Ovary (tissue), 9 donors: Measurements from ENCODE around the gene PLK5. TPM values are rescaled to one million over a fixed set of nuclear protein-coding genes. Genes with fewer than 3 reads are reported as not detected.

ENCODE experiments used
- DNase-seq, 5 donors: peaks; one replicate each; pipeline ENCODE4 v3.0.0-alpha.2; 2019 to 2020
- H3K27ac ChIP-seq, 2 donors: fragments of 200-600 bp; one replicate each; pipeline versions ENCODE4 v1.5.1 to v1.8.0; 2019 to 2022
- H3K27me3 ChIP-seq: fragments of 200-600 bp; one replicate; pipeline ENCODE4 v1.8.0; 2022
- H3K36me3 ChIP-seq: fragments of 200-600 bp; sonication (generic); one replicate; pipeline ENCODE4 v1.5.1; 2019
- H3K4me1 ChIP-seq: one replicate; pipeline ENCODE4 v1.8.1; 2013; ENCODE audit warnings: mild to moderate bottlenecking, moderate library complexity; ENCODE audit not compliant: insufficient read depth
- H3K4me3 ChIP-seq: fragments of 200-600 bp; sonication (generic); one replicate; pipeline ENCODE4 v1.5.1; 2017
- H3K9me3 ChIP-seq, 2 donors: fragments of 200-600 bp in 1 of 2; sonication (generic) in 1 of 2; one replicate each; pipeline versions ENCODE4 v1.5.1 to v1.8.1; 2013 to 2019; ENCODE audit warnings: mild to moderate bottlenecking in 1 of 2, moderate library complexity in 1 of 2
- CTCF ChIP-seq, 3 donors: fragments of 450-650 bp in 2 of 3; fragments of 200-600 bp in 1 of 3; IDR thresholded peaks; one replicate each; pipeline versions ENCODE4 v1.5.1 to v1.8.0; 2016 to 2022; ENCODE audit warnings: antibody characterized with exemption in 3 of 3, mild to moderate bottlenecking in 1 of 3
- EP300 ChIP-seq: sonication (generic); formaldehyde crosslinking; IDR thresholded peaks from one replicate; pipeline ENCODE4 v1.6.1; 2017; ENCODE audit warnings: antibody characterized with exemption
- POLR2A ChIP-seq: fragments of 450-650 bp; IDR thresholded peaks from one replicate; pipeline ENCODE4 v1.6.1; 2017; ENCODE audit warnings: antibody characterized with exemption, mild to moderate bottlenecking, moderate library complexity
- WGBS, 3 donors: extraction: QIAGEN DNeasy Blood & Tissue Kit in 1 of 3; methylation state at CpG; one replicate each; pipeline versions ENCODE4 v1.1.5 to v1.1.7; 2013 to 2017; 5-methylcytosine and 5-hydroxymethylcytosine counted together
- intact Hi-C, 4 donors: fragments of 100-400 bp; cut with DNase I; formaldehyde crosslinking; loops; one replicate each; pipeline versions ENCODE4 v1.11.0 to v1.15.1; 2022 to 2023
- polyA plus RNA-seq, 2 donors: library from polyadenylated mRNA; stranded (reverse); fragments of 200-250 nt in 1 of 2; fragments of 350-450 nt in 1 of 2; fragmentation: Illumina TruSeq in 1 of 2; extraction: RNeasy Lipid Tissue Mini Kit (QIAGEN cat#74804) in 1 of 2; gene quantifications; one replicate each; pipeline ENCODE4 v1.2.3, GENCODE V29; 2013 to 2014
- total RNA-seq, 7 donors: library from RNA; depleted of rRNA in 2 of 7; stranded (reverse); fragments of >200 nt in 2 of 7; fragmentation: NEBNext Ultra II Directional in 3 of 7; extraction: Animal tissue kit (Norgen Biotek cat#: 25700) in 3 of 7; gene quantifications; one replicate each; pipeline versions ENCODE4 v1.1.0 to v1.2.4, GENCODE V29; 2016 to 2023
- donor health status: DM: no; HTN: no; CAD: no; lungs with moderate emphysema.
- donor health status: DM: no; HTN: no; CAD: no.
- donor health status: Bipolar disorder and iron deficiency.
- donor health status: DM: yes; HTN: yes; CAD: no.
- donor health status: DM: no; HTN: no; CAD: no.
- donor health status: DM: yes; HTN: yes; CAD: no.

Gene PLK5
- total and polyA plus RNA-seq, 9 donors, result 0.11 to 1.1 (median 0.65) TPM; not detected in 5

GRCh38 chr19:1491114-1491848, 32.6 kb upstream of the PLK5 start, which contains the start of gene REEP6:
REEP6 (plus strand) TSS chr19:1491181; CDS start chr19:1491270, 89 bp downstream.
- Histone ChIP-seq H3K27me3 (no peaks in the 10 kb centered on the region), H3K4me1 (peaks cover 21% of the 10 kb centered on the region), H3K4me3 (peak within 1 kb of the TSS; percentile 60), H3K9me3 (no peaks in the 10 kb centered on the region), H3K27ac (peak within 1 kb of the TSS; percentile 44 to 63), H3K36me3 (no peaks in the 10 kb centered on the region)
- intact Hi-C loops, result no loop called here
- DNase-seq, result peak in 3 of 5 donors; percentile 35 to 66 (median 59)
- TF ChIP-seq EP300 (no peak), POLR2A (no peak), CTCF (IDR thresholded peaks at IDR 0.05) (no peak)
- 3% methylated on average over 56 to 73 of the region's 73 CpGs for WGBS, 3 donors

- H3K4me3 ChIP-seq, result no peak overlapping the region
Measured at GRCh38 chr19:1491849-1492170, 32.1 kb upstream of the PLK5 start.

GRCh38 chr19:1492474-1493006, 31.3 kb upstream of the PLK5 start:
- peak in 2 of 5 donors; percentile 35 to 45 for DNase-seq
- TF ChIP-seq EP300 (no peak), CTCF (IDR thresholded peaks at IDR 0.05) (no peak), POLR2A (no peak)
- 41 to 57% (median 42%) methylated on average over 10 of the region's 10 CpGs for WGBS, 3 donors
- Histone ChIP-seq H3K36me3 (no peaks in the 10 kb centered on the region), H3K4me3 (no peak overlapping the region), H3K9me3 (no peaks in the 10 kb centered on the region), H3K27me3 (no peaks in the 10 kb centered on the region), H3K4me1 (peaks cover 21% of the 10 kb centered on the region), H3K27ac (no peak overlapping the region)
- intact Hi-C loops, result no loop called here

More at GRCh38 chr19:1491849-1492170, 32.1 kb upstream of the PLK5 start:
- 45 to 55% (median 47%) methylated on average over 12 of the region's 12 CpGs for WGBS, 3 donors
- TF ChIP-seq POLR2A (no peak), CTCF (IDR thresholded peaks at IDR 0.05) (no peak), EP300 (no peak)
- H3K4me1 ChIP-seq, result peaks cover 21% of the 10 kb centered on the region
- H3K36me3 ChIP-seq, result no peaks in the 10 kb centered on the region
- DNase-seq, result peak in 2 of 5 donors; percentile 59
- intact Hi-C loops, result no loop called here
- H3K27ac ChIP-seq, result no peak overlapping the region
- no peaks in the 10 kb centered on the region for H3K9me3 ChIP-seq
- H3K27me3 ChIP-seq, result no peaks in the 10 kb centered on the region

- intact Hi-C loops, result no loop called here
- WGBS, 3 donors, result 58 to 69% (median 66%) methylated on average over 13 to 15 of the region's 15 CpGs
- H3K27ac ChIP-seq, result no peak overlapping the region
- no peaks in the 10 kb centered on the region for H3K36me3 ChIP-seq
- H3K4me3 ChIP-seq, result no peak overlapping the region
- peaks cover 21% of the 10 kb centered on the region for H3K4me1 ChIP-seq
- peak in 2 of 5 donors; percentile 16 to 24 for DNase-seq
- H3K27me3 ChIP-seq, result no peaks in the 10 kb centered on the region
- H3K9me3 ChIP-seq, result no peaks in the 10 kb centered on the region
- TF ChIP-seq CTCF (IDR thresholded peaks at IDR 0.05) (no peak), POLR2A (no peak), EP300 (no peak)
Measured at GRCh38 chr19:1494115-1494815, 29.6 kb upstream of the PLK5 start.
